ENCODE measurements around the gene CMPK1.
"Not testable (repeated sequence)": the region's sequence is repeated elsewhere in the genome, so short reads cannot be mapped to it uniquely, and the experiment has no call there.

The CMPK1 gene

DNA sequence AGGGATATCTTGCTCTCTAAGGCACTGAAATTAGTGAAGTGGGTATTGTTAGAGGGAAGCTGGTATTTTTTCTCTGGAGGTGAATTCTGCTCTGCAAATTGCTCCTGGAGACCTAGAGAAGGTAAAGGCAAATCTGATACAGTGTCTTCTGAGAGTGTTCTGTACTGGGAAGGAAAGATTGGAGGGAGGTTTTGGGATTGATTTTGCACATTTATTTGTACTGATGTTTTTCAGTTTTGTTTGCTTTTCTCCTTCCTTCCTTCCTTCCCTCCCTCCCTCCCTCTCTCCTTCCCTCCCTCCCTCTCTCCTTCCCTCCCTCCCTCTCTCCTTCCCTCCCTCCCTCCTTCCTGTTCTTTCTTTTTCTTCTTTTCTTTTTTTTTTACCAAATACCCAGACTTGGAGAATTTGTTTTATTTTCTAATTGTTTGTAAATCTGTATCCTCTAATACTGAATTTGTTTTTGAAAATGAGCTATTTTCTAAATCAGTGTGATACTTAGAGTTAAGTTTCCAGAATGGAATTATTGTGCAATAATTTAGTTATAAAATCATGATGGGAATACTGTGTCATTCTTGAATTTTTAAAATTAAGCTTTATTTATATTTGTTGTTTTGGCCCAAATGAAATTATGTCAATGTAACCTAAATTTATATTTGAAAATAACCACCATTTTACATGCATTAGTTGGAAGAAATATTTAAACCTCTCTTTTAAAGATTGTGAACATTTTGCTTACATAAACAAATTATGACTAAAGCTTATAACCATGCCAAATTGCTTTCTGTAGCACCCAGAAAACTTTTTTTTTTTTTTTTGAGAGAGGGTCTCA is 4.9 kb downstream of the CMPK1 start:
- DNase-seq (ENCODE audit: low read depth), result no peak

DNA sequence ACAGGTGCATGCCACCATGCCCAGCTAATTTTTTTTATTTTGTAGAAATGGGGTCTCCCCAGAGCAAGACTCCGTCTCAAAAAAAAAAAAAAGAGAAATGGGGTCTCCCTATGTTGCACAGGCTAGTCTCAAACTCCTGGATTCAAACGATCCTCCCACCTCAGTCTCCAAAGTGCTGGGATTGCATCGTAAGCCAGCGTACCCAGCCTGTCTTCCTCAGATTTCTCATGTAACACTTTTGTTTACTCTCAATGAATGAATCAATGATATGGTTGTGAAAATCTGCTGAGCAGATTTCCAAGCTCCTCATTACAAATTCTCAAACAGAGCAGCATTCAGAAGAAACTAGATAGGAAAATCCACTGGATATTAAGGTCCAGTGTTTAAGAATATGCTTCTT is 6.6 kb downstream of the CMPK1 start:
- no peak for DNase-seq (ENCODE audit: low read depth)

GRCh38 chr1:47346979-47347378 is 13.4 kb downstream of the CMPK1 start:
- DNase-seq (ENCODE audit: low read depth), result not testable (repeated sequence)

DNA sequence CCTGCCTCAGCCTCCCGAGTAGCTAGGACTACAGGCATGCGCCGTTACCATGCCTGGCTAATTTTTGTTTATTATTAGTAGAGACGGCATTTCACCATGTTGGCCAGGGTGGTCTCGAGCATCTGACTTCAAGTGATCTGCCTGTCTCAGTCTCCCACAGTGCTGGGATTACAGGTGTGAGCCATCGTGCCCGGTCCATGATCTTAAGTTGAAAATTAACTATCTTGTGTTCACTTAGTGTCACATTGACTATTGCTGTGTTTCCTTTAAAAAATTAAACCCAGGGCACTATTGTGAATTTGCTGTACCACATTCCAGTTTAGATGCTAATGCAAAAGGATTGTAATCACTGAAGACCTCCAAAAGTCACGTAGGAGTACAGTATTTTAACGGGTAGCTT is 14.1 kb downstream of the CMPK1 start:
- DNase-seq (ENCODE audit: low read depth), result no peak

DNA sequence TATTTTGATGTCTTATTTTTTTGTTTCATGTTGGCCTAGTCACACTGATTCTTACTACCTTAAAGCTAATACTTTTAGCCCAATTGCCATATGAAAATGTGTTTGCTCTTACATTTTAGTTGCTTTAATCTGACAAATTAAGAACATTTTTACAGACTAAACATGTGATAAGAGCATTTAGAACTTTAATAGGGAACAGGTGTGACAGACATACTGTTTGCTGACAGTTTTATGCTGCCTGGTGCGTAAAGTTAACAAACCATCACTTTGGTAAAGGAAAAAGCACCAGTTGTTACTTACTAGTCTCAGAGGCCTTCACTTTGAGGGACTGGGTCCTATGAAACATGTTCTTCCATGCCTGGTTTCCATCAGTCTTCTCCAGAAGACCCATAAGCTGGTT is 14.7 kb downstream of the CMPK1 start:
- no peak for DNase-seq (ENCODE audit: low read depth)

GRCh38 chr1:47351305-47351704 is 17.7 kb downstream of the CMPK1 start:
- no peak for DNase-seq (ENCODE audit: low read depth)

- no peak for DNase-seq (ENCODE audit: low read depth)
Measured at GRCh38 chr1:47361380-47361779, 27.8 kb downstream of the CMPK1 start.

- no peak for DNase-seq (ENCODE audit: low read depth)
Measured at GRCh38 chr1:47362828-47363227, 29.2 kb downstream of the CMPK1 start.

DNA sequence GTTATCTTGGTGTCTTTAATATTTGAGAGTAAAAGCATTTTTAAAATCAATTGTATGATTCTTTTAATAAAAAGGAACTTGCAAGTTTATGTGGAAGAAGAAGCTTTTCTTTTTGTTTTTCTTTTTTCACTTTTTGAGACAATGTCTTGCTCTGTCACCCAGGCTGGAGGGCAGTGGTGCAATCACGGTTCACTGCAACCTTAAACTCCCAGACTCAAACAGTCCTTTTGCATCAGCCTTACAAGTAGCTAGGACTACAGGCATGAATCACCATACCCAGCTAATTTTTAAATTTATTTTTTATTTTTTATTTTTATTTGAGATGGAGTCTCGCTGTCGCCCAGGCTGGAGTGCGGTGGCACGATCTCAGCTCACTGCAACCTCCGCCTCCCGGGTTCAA is 34.1 kb downstream of the CMPK1 start:
- no peak for DNase-seq (ENCODE audit: low read depth)

GRCh38 chr1:47371016-47371517 is 37.5 kb downstream of the CMPK1 start:
- DNase-seq (ENCODE audit: low read depth), result no peak

- DNase-seq (ENCODE audit: low read depth), result no peak
Measured at GRCh38 chr1:47374501-47374900, 40.9 kb downstream of the CMPK1 start.

- DNase-seq (ENCODE audit: low read depth), result no peak
Measured at GRCh38 chr1:47378147-47378546, 44.6 kb downstream of the CMPK1 start.

GRCh38 chr1:47380699-47381098 is 47.1 kb downstream of the CMPK1 start:
- no peak for DNase-seq (ENCODE audit: low read depth)

DNA sequence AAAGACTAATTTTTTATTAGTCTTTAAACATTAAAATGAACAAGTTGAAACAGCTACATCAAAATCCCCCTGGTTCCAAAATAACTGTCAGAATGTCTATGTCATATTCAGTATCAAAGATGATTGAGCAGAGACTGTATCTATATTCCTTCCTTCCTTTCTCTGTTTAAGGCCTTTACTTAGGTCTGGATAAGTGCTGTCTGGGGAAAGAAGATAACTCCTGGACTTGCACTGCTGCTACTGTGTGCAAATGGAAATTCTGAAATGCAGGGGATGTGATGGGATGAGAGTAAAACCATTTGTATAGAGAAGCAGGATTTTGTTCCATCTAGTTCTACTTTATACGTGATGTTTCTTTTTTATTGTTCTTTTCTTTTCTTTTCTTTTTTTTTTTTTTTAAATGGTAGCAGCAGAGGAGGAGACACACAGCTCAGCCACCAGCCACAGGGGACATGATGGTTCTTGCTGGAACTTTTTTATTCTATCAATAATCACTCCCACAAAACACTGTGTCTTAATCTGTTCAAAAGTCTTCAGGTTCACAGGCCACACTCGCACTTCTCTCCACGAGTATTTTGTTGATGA is 48.9 kb downstream of the CMPK1 start:
- peak; percentile 21 for DNase-seq (ENCODE audit: low read depth)

GRCh38 chr1:47384083-47384482 is 50.5 kb downstream of the CMPK1 start:
- DNase-seq (ENCODE audit: low read depth), result no peak

- DNase-seq (ENCODE audit: low read depth), result no peak
Measured at GRCh38 chr1:47385020-47385419, 51.4 kb downstream of the CMPK1 start.

GRCh38 chr1:47386268-47386667 is 52.7 kb downstream of the CMPK1 start:
- DNase-seq (ENCODE audit: low read depth), result no peak

DNA sequence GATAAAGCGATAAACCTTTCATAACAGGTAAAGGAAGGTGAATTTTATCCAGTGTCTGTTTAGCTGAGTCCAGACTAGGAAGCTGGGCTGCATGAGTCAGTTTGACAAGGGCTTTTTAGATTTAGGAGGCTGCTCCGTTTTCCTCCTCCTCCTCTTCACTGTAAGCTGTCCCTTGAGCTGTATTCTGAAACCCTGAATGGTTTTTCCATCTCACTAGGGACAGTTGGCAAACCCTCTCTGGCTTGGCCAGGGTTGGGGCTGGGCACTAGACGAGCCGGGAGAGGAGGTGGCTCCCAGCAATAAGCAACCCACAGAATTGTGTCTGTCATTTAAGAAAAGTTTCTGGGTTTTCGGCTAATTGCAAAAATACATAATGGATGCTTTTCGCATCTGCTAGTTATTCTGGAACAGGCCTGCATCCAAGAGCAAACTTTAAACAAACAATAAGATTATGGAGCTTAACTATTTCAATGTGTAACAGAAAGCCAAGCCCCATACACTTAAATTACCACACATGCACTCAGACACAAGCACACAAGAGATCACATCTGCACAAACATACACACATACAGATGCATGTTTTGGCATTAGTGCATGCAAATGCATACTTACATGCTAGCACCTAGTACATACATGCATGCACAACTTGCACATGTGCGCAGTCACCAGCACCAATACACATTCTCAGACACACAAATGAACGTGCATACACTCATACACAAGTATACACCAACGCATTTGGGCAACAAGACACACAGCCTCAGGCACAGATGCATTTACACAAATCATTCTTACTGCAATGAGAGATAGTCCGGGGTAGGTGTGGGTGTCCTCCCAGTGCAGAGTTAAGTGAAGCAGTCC is 54.7 kb downstream of the CMPK1 start:
- no peak for DNase-seq (ENCODE audit: low read depth)

- DNase-seq (ENCODE audit: low read depth), result peak; percentile 41
Measured at GRCh38 chr1:47388891-47389238, 55.3 kb downstream of the CMPK1 start.

DNA sequence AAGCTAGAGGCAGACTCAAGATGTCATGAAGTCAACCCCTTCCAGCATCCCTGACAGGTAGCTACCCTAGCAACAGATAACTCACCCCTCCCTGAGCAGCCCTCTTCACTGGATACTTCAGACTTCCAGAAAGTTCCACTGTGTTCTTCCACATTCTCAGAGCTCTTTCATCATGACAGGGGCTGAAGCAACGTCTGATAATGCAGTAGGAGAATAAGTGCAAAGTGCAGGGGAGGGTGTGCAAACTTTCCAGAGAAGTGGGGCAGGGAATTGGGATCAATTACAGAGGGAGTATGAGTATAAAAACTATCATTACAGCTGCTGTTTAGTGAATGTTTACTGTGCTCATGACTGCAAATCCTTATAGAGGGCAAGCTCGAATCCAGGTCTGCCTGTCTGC is 56.1 kb downstream of the CMPK1 start:
- no peak for DNase-seq (ENCODE audit: low read depth)

DNA sequence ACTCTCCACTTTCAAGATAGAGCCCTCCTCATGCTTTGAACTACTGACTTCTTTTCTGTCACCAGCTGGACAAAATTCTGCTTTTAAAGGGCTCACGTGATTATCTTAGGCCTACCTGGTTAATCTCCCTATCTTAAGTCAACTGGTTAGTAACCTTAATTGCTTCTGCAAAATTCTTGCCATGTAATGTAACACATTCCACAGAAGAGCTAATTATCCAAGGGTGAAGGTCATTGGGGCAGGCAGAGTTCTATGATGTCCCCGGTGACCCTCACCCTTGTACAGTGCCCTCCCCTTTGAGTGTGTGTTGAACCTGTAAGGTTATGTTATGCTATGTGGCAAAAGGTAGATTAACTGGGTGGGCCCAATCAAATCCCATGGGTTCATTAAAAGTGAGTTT is 57.3 kb downstream of the CMPK1 start:
- DNase-seq (ENCODE audit: low read depth), result no peak

- DNase-seq (ENCODE audit: low read depth), result no peak
Measured at GRCh38 chr1:47393141-47393540, 59.6 kb downstream of the CMPK1 start.

GRCh38 chr1:47395433-47395832 is 61.8 kb downstream of the CMPK1 start:
- no peak for DNase-seq (ENCODE audit: low read depth)

Data from CMK (cell line).